ENCODE measurements around the gene ZNF326.

DNA sequence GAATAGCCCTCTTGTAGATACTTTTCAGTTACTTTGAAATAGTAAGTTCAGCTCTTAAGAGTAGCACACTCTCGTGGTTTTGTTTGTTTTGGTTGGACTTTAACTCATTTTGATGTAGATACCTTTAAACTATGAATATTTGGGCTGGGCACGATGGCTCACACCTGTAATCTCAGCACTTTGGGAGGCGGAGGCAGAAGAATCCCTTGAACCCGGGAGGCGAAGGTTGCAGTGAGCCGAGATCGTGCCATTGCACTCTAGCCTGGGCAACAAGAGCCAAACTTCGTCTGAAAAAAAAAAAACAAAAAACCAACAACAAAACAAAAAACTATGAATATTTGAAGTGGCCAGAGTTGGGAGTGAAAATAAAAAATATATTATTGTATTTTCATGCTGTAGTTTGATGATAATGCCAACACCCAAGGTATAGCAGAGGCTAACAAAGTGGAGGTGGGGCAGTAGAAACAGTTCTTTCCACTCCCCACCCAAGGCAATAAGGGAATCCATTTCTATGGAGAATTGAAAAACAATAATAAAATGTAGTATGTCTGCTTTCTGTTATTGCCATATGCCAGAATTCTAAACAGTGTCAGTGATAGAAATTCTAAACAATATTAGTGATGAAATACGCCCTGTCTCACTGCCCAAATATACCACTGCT is 1.7 kb downstream of the ZNF326 start:
- TF ChIP-seq POLR2A (IDR thresholded peaks at IDR 0.05) (no peak), POLR2AphosphoS5 (IDR thresholded peaks at IDR 0.05; ENCODE audit: insufficient read depth in 1 of 2, low read depth in 1 of 2) (no peak)
